GM19395 (cell line): ENCODE measurements around the gene PSMB11.

Experiments
- ATAC-seq: cut with Tn5 transposase; IDR thresholded peaks from one replicate; pipeline ENCODE4 v1.9.1; 2021; ENCODE audit warnings: mild to moderate bottlenecking, moderate library complexity; ENCODE audit not compliant: unreplicated experiment

PSMB11 gene

GRCh38 chr14:23056956-23057756, 15.1 kb downstream of the PSMB11 start, which contains the start of gene CDH24:
CDH24 (minus strand) TSS chr14:23057520; CDS start chr14:23055733, 1,787 bp downstream.
- ATAC-seq: peak; percentile 52

GRCh38 chr14:23057757-23058653, 16.0 kb downstream of the PSMB11 start:
- peak; percentile 71 for ATAC-seq

- ATAC-seq: no peak
These were observed 16.9 kb downstream of the PSMB11 start for GRCh38 chr14:23058654-23059504.

- no peak for ATAC-seq
These were observed 18.7 kb downstream of the PSMB11 start for GRCh38 chr14:23060536-23061260.

GRCh38 chr14:23062002-23062401, 20.0 kb downstream of the PSMB11 start:
- no peak for ATAC-seq

- no peak for ATAC-seq
These were observed 21.6 kb downstream of the PSMB11 start for GRCh38 chr14:23063601-23064000.

- ATAC-seq: no peak
These were observed 24.4 kb downstream of the PSMB11 start for GRCh38 chr14:23066368-23066767.

GRCh38 chr14:23066855-23067744, 25.1 kb downstream of the PSMB11 start:
- ATAC-seq: no peak

- ATAC-seq: no peak
These were observed 26.1 kb downstream of the PSMB11 start for GRCh38 chr14:23067847-23068788.

GRCh38 chr14:23068789-23069412, 26.9 kb downstream of the PSMB11 start:
- no peak for ATAC-seq

GRCh38 chr14:23069413-23069806, 27.4 kb downstream of the PSMB11 start:
- no peak for ATAC-seq

GRCh38 chr14:23070262-23071129, 28.5 kb downstream of the PSMB11 start:
- no peak for ATAC-seq

- peak; percentile 86 for ATAC-seq
These were observed 29.4 kb downstream of the PSMB11 start for GRCh38 chr14:23071244-23071920.

GRCh38 chr14:23071921-23072539, 30.0 kb downstream of the PSMB11 start:
- ATAC-seq: no peak

GRCh38 chr14:23074906-23075305, 32.9 kb downstream of the PSMB11 start:
- no peak for ATAC-seq
